ENCODE results near the gene NPBWR2.
A peak's percentile ranks its signal among the peaks of the same experiment; 100 is the strongest.
"Not testable (repeated sequence)": the region's sequence is repeated elsewhere in the genome, so short reads cannot be mapped to it uniquely, and the experiment has no call there.

The NPBWR2 gene

DNA sequence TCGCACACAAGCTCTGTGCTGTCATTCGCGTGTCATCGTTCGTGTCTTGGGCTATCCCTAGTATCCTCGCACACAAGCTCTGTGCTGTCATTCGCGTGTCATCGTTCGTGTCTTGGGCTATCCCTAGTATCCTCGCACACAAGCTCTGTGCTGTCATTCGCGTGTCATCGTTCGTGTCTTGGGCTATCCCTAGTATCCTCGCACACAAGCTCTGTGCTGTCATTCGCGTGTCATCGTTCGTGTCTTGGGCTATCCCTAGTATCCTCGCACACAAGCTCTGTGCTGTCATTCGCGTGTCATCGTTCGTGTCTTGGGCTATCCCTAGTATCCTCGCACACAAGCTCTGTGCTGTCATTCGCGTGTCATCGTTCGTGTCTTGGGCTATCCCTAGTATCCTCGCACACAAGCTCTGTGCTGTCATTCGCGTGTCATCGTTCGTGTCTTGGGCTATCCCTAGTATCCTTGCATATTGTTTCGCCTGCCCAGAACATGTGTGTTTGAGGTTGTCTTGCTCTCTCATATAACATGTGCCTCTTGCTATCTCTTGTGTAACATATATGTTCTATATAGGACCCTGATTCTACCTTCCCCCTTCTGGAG lies 20.0 kb downstream of the NPBWR2 start:
- DNase-seq (ENCODE audit: low read depth in 1 of 2, low spot score in 1 of 2): not testable (repeated sequence)

DNA sequence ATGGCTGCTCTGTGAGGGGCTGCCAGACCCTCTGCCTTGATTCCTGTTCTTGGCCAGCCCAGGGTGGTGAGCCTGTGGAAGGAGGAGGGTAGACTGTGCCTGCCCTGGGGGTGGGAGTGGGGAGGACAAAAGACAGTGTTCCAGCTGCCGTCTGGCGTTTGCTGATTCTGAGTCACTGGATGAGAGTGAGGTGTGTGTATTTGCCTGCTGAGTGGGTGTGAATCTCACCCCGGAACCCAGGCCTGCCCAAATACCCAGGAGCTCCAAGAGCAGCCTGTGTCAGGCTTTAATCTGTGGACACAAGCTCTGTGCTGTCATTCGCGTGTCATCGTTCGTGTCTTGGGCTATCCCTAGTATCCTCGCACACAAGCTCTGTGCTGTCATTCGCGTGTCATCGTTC lies 20.6 kb downstream of the NPBWR2 start:
- DNase-seq (ENCODE audit: low read depth in 1 of 2, low spot score in 1 of 2): no peak

DNA sequence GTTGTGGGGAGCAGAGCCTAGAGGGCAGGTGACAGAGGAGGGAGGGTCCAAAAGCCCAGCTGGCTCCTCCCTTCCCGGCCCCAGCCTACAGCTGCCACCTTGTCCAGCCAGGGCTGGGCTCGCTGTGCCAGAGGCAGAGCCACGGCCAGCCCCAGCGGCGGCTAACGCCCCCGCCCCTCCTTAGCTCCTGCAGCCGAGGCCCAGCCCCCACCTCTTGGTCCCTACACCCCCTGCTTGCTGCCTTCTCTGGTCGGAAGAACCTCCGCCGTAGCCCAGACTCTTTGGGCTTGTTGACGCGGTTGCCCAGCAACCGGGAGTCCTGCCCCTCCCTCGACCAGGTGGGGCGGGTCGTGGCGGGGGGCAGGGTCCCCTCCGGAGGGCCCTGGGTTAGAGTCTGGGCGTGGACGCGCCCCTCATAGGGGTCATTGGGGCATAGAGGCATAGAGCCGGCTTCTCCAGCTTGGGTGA lies 22.6 kb downstream of the NPBWR2 start:
- no peak for DNase-seq (ENCODE audit: low read depth in 1 of 2, low spot score in 1 of 2)

DNA sequence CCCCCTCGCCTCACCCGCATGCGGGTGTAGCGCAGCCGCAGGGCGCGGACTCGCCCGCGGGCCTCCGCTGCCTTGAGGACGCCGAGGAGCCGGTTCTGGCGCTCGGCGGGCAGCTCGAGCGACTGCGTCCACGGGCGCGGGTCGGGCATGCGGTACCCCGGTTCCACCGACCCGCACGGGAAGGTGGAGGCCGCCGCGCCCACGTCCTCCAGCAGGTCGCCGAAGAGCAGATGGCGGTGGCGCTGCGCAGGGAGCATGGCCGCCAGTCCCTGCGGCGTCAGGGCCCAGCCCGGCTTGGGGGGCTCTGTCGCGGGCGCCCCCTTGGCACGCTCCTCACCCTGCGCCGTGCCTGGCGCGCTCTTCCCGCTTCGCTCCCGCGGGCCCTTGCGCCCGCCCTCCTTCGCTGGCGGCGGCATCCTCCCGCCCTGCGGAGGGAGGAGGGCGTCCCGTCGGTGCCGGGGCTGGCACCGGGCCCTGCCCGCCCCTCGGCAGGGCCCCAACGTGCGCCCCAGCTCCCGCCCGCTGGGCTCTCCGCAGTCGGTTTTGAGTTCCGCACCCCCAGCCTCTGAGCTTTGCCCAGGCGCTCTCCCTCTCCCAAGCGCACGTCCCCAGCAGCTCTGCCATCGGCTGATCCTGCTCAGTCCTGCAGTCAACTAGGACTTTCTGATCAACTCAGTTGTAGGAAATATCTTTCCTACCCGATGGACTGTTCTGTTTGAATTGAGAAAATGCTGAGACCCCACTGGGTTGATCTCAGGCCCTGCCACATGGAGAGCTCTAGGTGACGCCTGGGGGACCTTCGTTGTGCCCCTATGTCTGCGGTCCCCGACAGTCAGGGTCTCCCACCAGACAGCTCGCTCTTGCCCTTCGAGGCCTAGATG lies 23.3 kb downstream of the NPBWR2 start, which contains the start of gene LKAAEAR1:
Gene LKAAEAR1 (minus strand): TSS at position 595 of the 881 bp plus-strand sequence. CDS start 179 bp downstream, at position 416.
- DNase-seq (ENCODE audit: low read depth in 1 of 2, low spot score in 1 of 2): no peak

DNA sequence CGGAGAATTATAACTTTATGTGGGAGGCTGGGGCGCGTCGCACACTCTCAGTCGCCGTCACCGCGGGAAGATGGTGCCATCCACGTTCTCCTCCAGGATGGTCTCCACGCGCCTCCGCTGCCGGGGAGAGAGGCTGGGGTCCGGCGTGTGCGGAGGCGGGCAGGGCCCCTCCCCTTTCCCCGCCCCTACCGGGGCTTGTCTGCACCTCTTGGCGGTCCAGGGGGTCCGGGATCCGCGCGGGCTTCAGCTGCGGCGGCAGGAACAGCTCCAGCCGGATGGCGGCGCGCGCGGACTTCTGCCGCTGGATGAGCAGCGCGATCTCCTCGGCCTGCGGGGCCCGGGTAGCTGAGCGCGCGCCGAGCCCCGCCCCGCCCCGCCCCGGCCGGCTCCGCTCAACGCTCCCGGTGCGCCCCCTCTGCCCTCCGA lies 24.0 kb downstream of the NPBWR2 start:
- DNase-seq (ENCODE audit: low read depth in 1 of 2, low spot score in 1 of 2): peak; percentile 42 to 54

DNA sequence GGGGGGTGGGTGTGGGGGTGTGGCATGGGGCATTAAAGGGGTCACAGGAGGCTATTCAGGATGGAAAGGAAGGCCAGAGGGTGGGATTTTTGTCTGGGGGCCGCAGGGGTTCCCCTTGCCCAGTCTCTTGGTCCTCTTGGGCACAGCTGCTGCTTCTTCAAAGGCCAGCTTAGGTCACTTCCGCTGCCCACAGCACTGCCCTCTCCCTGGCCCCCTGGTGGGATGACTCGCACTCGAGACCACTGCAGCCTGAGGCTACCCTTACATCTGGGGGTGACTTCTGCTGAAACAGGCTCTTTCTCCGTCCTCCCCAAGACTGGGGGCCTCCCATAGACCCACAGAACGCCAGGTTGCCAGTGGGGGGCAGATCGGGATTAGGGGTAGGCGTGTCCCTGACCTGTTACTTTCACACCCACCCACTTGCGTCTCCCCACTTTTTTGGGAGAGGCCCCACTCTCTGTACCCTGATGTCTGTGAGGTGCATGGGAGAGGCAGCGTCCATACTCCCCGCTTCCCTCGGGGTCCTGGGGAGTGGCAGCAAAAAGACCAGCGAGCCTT lies 24.5 kb downstream of the NPBWR2 start:
- no peak for DNase-seq (ENCODE audit: low read depth in 1 of 2, low spot score in 1 of 2)

DNA sequence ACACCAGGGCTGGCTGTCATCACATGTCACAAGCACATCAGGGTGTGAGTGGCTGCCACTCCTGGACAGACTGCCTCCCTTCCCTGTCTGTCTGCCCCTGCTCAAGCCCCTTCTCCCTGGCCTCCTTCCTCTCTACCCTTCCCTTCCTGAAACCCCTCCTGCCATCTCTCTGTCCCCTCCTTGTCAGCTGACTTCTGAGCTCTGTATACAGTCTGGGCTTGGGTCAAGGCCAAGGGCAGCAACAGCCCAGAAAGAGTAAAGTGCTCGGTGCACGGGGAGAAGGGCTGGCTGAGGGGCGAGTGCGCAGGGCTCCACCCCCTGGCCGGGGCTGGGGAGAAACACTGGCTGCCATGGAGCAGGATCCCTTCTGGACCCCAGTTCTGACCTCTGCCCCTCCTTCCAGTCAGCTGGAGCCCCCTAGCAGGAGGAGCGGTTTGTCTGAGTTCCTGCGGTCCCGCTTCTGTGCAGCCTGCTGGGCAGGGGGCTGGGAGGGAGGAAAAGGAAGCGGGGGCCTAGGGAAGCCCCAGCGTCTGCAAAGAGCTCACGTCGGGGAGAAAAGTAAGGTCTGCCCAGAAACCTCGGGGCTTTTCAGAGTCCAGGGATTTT lies 25.1 kb downstream of the NPBWR2 start:
- no peak for DNase-seq (ENCODE audit: low read depth in 1 of 2, low spot score in 1 of 2)

DNA sequence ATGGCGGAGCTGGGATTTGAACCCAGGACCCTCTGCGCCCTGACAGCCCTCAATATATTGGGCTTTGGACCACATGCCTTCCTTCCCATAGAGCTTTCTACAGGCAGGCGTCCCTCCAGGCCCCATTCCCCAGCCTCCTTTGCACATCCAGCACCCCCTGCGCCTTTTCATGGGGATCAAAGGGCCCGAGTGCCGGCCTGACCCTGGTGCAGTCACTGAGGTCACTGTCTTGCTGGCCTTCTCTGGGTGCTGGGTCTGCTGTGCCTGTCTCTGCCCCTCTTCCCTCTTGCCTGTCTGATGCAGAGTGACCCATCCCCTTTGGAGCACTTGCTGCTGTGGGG lies 25.8 kb downstream of the NPBWR2 start:
- DNase-seq (ENCODE audit: low read depth in 1 of 2, low spot score in 1 of 2): no peak

DNA sequence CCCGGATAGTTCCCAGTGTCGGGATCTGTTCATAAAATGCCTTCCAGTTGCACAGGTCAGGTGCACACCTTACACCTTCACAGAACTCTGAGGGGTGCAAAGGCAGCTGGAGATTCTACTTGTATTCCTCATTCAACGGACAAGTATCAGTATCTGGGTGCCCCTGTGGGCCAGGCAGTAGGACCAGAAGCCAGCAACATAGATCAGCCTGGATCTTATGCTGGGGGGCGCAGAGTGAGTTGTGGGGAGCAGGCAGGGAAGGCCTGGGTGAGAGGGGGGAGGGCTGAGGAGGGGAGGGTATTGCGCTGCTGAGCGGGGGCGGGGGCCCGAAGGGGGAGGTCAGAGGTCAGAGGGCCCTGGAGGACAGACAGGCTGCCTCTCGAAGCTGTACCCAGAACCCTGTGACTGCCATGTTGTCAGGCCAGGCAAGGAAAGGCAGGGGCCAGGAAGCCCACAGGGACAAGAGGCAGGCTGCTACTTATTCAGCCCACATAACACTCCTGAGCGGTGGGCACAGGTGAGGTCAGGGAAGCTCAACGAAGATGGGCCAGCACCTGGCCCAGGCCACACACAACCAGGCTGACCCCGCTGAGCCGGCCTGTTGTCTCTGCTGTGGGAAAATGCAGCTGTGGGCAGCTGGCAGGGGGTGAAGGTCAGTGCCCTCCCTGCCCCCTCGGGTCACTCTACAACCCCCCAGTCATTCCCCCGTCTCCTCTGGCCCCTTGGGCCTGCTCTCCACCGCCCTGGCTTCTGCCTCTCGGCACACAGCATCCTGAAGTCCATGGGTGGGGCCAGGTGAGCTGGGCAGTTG lies 26.3 kb downstream of the NPBWR2 start:
- no peak for DNase-seq (ENCODE audit: low read depth in 1 of 2, low spot score in 1 of 2)

DNA sequence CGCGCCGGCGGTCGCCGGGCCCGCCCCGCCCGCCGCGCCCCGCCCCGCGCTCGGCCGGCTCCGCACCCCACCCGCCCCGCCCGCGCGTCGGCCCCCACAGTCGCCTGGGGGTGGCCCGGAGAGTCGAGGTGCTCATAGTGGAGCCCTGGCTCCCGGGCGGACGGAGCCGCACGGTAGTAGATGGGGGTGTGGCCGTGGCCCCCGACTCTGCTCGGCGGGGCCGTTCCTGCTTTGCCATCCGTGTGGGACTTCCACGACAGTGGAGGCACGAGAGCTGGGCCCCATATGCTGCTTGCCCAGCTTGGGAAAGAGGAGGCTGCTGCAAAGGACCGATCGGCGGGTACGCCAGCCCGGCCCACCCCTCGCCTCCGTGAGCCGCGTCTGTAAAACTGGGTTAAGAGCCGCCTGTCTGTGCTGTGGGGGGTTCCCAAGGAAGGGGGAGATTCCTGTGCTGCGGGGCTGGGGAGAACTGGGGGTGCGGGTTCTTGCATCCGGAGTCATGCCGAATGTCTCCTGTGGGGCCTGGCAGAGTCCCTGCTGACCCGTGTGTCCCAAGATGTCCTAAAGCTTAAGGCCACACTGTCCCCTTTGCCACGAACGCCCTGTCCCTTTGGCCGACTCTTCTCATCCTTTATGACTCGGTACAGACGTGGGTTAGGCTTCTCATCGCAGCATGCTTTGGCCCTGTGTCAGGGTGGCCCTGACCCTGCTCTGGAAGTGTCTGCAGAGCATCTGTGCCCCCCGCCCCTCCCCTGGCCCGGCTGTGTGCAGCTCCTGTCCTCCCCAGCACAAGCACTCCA lies 27.2 kb downstream of the NPBWR2 start, which contains the start of gene OPRL1:
Gene OPRL1 (plus strand): TSS at position 70 of the 800 bp plus-strand sequence. CDS start 12,639 bp downstream, outside the sequence.
- DNase-seq (ENCODE audit: low read depth in 1 of 2, low spot score in 1 of 2): no peak

DNA sequence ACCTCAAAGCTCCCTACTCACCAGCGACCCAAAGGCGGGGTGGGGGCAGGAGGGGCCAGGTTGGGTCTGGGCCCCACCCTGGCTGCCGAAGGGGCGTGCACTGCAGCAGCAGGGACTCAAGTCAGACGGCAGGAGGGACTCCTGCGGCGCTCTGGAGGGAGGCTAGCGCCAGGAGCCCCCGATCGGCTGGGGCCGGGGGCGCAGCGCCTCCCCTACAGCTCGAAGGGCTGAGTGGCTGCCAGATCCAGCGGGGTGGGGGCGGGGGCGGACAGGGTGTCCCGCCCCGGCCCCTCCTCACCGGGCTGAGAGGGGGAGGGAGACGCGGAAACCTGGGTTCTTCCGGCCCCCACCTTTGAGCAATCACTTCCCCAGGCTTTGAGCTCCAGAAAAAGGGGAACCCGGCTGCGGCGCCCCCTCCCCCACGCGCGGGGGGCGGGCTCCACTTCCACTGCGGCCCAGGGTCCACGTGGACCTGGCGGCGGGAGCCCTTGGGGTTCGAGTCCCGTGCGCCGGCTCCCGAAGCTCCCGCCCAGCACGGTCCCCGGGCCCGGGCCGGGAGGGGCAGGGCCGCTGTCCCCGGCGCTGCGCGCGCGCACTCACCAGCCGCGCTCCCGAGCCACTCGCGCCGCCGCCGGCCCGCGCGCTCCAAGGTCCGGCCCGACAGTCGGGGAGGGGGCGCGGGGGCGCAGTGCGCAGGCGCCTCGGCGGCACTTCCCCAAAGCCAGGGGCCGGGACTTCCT lies 27.9 kb downstream of the NPBWR2 start, which contains the start of gene RGS19:
Gene RGS19 (minus strand): TSS at position 246 of the 740 bp plus-strand sequence. CDS start 2,632 bp downstream, outside the sequence.
- DNase-seq (ENCODE audit: low read depth in 1 of 2, low spot score in 1 of 2): peak in 1 of 2 donors; percentile 43

DNA sequence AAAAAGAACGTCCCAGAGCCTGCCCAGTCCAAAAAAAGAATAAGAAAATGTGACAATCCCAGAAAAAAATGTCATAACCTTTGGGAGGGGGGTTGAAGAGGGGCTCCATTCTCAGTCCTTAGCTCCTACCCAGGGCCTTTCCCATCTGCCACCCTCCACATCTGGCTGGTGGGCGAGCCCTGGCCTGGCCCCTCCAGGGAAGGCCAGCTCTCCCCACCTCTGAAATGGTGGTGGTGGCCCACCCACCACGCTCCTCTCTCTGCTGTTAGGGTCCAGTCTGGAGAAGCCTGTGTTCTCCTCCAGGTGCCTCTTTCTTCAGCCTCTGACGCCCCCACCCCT lies 28.5 kb downstream of the NPBWR2 start:
- no peak for DNase-seq (ENCODE audit: low read depth in 1 of 2, low spot score in 1 of 2)

DNA sequence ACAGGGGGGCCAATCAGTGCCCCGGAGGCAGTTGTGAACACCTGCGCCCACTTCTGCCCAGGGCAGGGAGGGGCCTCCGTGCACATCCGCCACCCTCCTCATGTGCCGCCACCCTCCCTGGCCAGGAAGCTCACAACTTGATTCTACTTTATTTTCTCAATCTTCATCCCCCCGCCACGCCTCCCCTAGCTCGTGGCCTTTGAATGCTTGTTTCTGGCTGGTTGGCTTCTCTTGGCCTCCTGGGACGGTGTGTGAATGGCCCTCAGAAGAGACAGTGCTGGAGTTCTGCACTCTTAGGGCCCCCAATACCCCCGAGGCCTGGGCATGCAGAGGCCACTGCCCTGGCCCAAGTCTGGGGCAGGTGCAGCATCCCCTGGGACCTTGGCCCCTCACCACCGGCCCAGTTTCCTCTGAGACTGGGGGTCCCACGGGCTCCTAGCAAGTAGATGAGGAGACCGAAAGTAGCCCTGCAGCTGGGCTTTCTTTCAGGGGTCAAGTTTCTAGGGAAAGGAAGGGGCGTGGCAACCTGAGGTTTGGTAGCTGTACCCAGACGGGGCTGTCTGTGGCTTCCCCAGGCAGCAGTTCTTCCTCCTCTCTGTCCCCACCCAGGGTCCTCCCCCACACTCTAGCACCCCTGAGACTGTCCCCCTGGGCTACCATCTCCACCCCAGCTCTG lies 29.4 kb downstream of the NPBWR2 start:
- peak in 1 of 2 donors; percentile 33 for DNase-seq (ENCODE audit: low read depth in 1 of 2, low spot score in 1 of 2)

DNA sequence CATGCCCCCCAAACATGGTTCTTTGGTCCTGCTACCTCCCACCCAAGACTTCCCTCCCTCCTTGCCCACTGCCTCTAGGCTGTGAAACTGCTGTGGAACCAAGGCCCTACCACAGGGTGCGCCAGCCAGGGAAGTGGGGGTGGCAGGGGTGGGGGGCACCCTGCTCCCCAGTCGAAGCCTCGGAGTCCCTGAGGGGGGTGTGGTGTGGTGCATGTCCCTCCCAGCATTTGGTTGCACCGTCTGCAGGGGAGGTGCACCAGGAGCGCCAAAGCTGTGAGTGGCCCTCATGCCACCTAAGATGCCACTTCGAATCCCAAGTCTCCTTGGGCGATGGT lies 29.9 kb downstream of the NPBWR2 start:
- no peak for DNase-seq (ENCODE audit: low read depth in 1 of 2, low spot score in 1 of 2)

DNA sequence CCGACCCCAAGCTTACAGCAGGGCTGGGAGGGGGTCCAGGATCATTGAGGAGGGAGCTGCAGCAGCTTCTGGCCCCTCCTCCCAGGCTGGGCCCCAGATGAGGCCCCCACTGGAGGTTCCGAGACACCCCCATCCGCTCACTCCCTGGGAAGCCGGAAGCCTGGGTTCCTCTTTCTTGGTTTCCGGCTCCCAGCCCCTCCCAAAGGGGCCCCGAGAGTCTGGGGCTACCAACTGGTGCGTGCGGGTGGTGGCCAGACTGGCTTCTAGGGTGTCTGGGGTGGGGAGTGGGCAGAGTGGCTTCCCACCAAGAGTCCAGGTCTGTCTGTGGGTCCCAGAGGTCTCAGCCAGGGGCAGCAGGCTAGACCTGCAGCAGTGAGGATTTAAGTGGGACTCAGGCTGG lies 30.3 kb downstream of the NPBWR2 start:
- DNase-seq (ENCODE audit: low read depth in 1 of 2, low spot score in 1 of 2): peak in 1 of 2 donors; percentile 30

DNA sequence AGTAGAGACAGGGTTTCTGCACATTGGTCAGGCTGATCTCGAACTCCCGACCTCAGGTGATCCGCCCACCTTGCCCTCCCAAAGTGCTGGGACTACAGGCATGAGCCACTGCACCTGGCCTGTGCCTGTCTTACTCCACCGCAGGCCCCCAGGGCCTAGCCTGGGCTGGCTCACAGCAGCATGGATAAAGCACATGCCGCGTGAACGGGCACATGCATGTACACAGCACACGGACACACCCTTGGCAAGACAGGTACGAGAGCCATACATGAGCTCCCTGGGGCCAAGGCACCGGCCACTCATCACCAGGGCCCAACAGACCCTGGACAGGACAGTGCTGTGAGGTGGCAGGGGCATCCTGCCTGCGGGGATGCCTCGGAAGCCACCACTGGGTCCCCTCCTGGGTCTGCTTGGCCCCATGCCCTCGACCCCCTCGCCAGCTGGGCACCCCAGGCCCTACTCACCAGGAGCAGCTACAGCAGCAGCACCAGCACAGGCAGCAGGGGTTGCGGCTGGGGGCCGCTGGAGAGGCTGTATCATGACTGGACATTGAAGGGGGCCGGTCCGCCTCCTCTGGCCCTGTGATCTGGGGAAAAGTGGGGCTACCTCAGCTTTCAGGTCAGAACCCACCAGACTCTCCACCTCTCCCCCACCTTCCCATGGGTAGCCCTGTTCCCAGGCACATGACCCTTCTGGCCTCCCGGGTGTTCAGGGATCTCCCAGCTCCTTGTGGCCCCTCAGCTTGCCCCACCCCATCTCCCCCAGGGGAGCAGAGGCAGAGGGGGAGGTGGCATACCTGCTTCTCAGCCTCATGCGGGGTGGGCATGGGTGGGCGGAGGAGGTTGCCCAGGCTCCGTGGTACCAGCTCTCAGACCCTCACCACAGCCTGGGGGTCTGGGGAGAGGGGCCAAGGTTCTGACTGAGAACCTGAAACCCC lies 31.0 kb downstream of the NPBWR2 start:
- no peak for DNase-seq (ENCODE audit: low read depth in 1 of 2, low spot score in 1 of 2)

DNA sequence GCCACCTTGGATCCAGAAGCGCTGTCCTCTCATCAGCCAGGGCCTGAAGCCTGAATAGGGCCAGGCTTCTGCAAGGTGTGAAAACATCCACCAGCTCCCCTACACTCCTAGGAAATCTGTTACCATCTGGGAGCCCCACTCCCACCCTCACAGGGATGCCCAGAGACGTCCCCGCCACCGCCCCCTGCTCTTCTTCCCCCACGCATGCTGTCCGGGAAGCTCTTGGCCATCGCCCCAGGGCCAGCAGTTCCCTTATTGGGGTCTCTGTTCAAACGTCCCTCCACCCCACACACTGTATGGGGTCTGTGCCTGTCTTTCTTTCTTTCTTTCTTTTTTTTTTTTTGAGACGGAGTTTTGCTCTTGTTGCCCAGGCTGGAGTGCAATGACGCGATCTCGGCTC lies 31.8 kb downstream of the NPBWR2 start:
- no peak for DNase-seq (ENCODE audit: low read depth in 1 of 2, low spot score in 1 of 2)

DNA sequence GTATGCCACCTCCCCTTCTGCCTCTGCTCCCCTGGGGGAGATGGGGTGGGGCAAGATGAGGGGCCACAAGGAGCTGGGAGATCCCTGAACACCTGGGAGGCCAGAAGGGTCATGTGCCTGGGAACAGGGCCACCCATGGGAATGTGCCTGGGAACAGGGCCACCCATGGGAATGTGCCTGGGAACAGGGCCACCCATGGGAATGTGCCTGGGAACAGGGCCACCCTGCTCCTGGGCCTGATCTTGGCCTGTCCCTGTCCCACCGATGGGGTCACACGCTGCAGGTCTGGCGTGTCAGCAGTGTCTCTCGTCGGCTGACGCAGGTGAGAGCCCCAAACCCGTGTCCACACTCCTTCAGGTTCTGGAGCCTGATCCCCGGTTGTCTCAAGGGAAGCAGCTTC lies 32.4 kb downstream of the NPBWR2 start:
- no peak for DNase-seq (ENCODE audit: low read depth in 1 of 2, low spot score in 1 of 2)

Data from activated CD4-positive, alpha-beta T cell treated with anti-CD3 and anti-CD28 coated beads, Interleukin-2, amount 50 U/mL, for 24 hours (primary cell).